ENCODE measurements around the gene GALNT13. TPM values are rescaled to one million over a fixed set of nuclear protein-coding genes. Genes with fewer than 3 reads are reported as not detected.

GALNT13 gene
- total and polyA plus RNA-seq, 2 donors (not counting 1 experiment from before 2014, with no cell fraction given), result 0.17 TPM; not detected in 1

- Histone ChIP-seq H4K20me1 (ENCODE audit: control insufficient read depth, extremely low read depth, insufficient read depth, low read length) (no peaks in the 10 kb centered on the region), H3K4me3 (replicated peaks in 1 of 4; ENCODE audit: control extremely low read depth in 1 of 4, insufficient read depth in 1 of 4, low read depth in 3 of 4, low read length in 4 of 4) (no peak overlapping the region), H2AFZ (ENCODE audit: low read length) (no peak overlapping the region), H3K4me2 (ENCODE audit: extremely low read depth, insufficient read depth, low read length) (no peak overlapping the region), H3K36me3 (ENCODE audit: control insufficient read depth, insufficient read depth, low read length) (no peaks in the 10 kb centered on the region), H3K79me2 (ENCODE audit: control insufficient read depth, insufficient read depth, low read length) (no peaks in the 10 kb centered on the region), H3K9ac (ENCODE audit: insufficient read depth, low read length) (no peak overlapping the region), H3K9me3 (ENCODE audit: control insufficient read depth, insufficient read depth, low read depth, low read length) (no peaks in the 10 kb centered on the region), H3K4me1 (ENCODE audit: control insufficient read depth, extremely low read depth, insufficient read depth, low read length) (no peaks in the 10 kb centered on the region), H3K27me3 (ENCODE audit: control insufficient read depth, insufficient read depth, low read length) (no peaks in the 10 kb centered on the region), H3K27ac (ENCODE audit: insufficient read depth, low read length) (no peak overlapping the region)
- DNase-seq (ENCODE audit: low read depth in 2 of 2), result peak in 1 of 2 donors; percentile 44
- TF ChIP-seq CTCF (conservative IDR thresholded peaks at IDR 0.05 in 1 of 2, IDR thresholded peaks at IDR 0.05 in 1 of 2; ENCODE audit: low read depth in 1 of 2, low read length in 2 of 2) (no peak), EZH2 (IDR thresholded peaks at IDR 0.05; ENCODE audit: low read length, missing control alignments) (no peak)
These were observed 262.1 kb downstream of the GALNT13 start for GRCh38 chr2:154133823-154134222.

- Histone ChIP-seq H3K4me1 (ENCODE audit: control insufficient read depth, extremely low read depth, insufficient read depth, low read length) (no peaks in the 10 kb centered on the region), H3K9ac (ENCODE audit: insufficient read depth, low read length) (no peak overlapping the region), H3K4me3 (replicated peaks in 1 of 4; ENCODE audit: control extremely low read depth in 1 of 4, insufficient read depth in 1 of 4, low read depth in 3 of 4, low read length in 4 of 4) (no peak overlapping the region), H3K9me3 (ENCODE audit: control insufficient read depth, insufficient read depth, low read depth, low read length) (no peaks in the 10 kb centered on the region), H3K79me2 (ENCODE audit: control insufficient read depth, insufficient read depth, low read length) (no peaks in the 10 kb centered on the region), H2AFZ (ENCODE audit: low read length) (no peak overlapping the region), H4K20me1 (ENCODE audit: control insufficient read depth, extremely low read depth, insufficient read depth, low read length) (no peaks in the 10 kb centered on the region), H3K27me3 (ENCODE audit: control insufficient read depth, insufficient read depth, low read length) (no peaks in the 10 kb centered on the region), H3K27ac (ENCODE audit: insufficient read depth, low read length) (no peak overlapping the region), H3K36me3 (ENCODE audit: control insufficient read depth, insufficient read depth, low read length) (no peaks in the 10 kb centered on the region), H3K4me2 (ENCODE audit: extremely low read depth, insufficient read depth, low read length) (no peak overlapping the region)
- no peak for TF ChIP-seq CTCF (conservative IDR thresholded peaks at IDR 0.05 in 1 of 2, IDR thresholded peaks at IDR 0.05 in 1 of 2; ENCODE audit: low read depth in 1 of 2, low read length in 2 of 2)
- no peak for TF ChIP-seq EZH2 (IDR thresholded peaks at IDR 0.05; ENCODE audit: low read length, missing control alignments)
- DNase-seq (ENCODE audit: low read depth in 2 of 2), result no peak
These were observed 268.7 kb downstream of the GALNT13 start for GRCh38 chr2:154140249-154141025.

DNA sequence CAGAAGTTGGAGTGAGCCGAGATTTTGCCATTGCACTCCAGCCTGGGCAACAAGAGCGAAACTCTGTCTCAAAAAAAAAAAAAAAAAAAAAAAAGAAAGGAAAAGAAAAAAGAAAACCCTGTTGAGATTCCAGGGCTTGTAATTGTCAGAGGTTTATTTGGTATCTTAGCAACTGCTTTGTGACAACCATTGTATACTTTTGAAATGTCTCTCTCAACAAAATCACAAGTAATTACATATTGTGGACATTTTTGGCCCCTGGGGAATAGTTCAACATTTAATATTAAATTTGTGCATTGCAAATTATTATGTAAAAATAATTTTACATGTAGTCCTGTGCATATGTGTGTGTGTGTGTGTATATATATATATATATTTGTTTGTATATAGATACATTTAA, 270.8 kb downstream of the GALNT13 start:
- no peaks in the 10 kb centered on the region for H3K9me3 ChIP-seq (ENCODE audit: control insufficient read depth, insufficient read depth, low read depth, low read length)
- H2AFZ ChIP-seq (ENCODE audit: low read length), result no peak overlapping the region
- H3K4me1 ChIP-seq (ENCODE audit: control insufficient read depth, extremely low read depth, insufficient read depth, low read length), result no peaks in the 10 kb centered on the region
- no peak for DNase-seq (ENCODE audit: low read depth in 2 of 2)
- H3K9ac ChIP-seq (ENCODE audit: insufficient read depth, low read length), result no peak overlapping the region
- H3K27me3 ChIP-seq (ENCODE audit: control insufficient read depth, insufficient read depth, low read length), result no peaks in the 10 kb centered on the region
- H3K27ac ChIP-seq (ENCODE audit: insufficient read depth, low read length), result no peak overlapping the region
- H3K79me2 ChIP-seq (ENCODE audit: control insufficient read depth, insufficient read depth, low read length), result no peaks in the 10 kb centered on the region
- H3K4me3 ChIP-seq (replicated peaks in 1 of 4; ENCODE audit: control extremely low read depth in 1 of 4, insufficient read depth in 1 of 4, low read depth in 3 of 4, low read length in 4 of 4), result no peak overlapping the region
- no peak overlapping the region for H3K4me2 ChIP-seq (ENCODE audit: extremely low read depth, insufficient read depth, low read length)
- H3K36me3 ChIP-seq (ENCODE audit: control insufficient read depth, insufficient read depth, low read length), result no peaks in the 10 kb centered on the region
- TF ChIP-seq CTCF (conservative IDR thresholded peaks at IDR 0.05 in 1 of 2, IDR thresholded peaks at IDR 0.05 in 1 of 2; ENCODE audit: low read depth in 1 of 2, low read length in 2 of 2) (no peak), EZH2 (IDR thresholded peaks at IDR 0.05; ENCODE audit: low read length, missing control alignments) (no peak)
- no peaks in the 10 kb centered on the region for H4K20me1 ChIP-seq (ENCODE audit: control insufficient read depth, extremely low read depth, insufficient read depth, low read length)

All from fibroblast of lung (primary cell).